ENCODE data around the gene CAMSAP1.

GRCh38 chr9:135782946-135783345 lies 124.4 kb downstream of the CAMSAP1 start:
- TF ChIP-seq CTCF (conservative IDR thresholded peaks at IDR 0.05; ENCODE audit: low read depth, low read length) (no peak), POLR2A (IDR thresholded peaks at IDR 0.05; ENCODE audit: low read depth, low read length) (no peak), CEBPB (IDR thresholded peaks at IDR 0.05; ENCODE audit: low read depth, low read length) (no peak), RFX5 (IDR thresholded peaks at IDR 0.05; ENCODE audit: low read depth, low read length) (no peak), RCOR1 (IDR thresholded peaks at IDR 0.05; ENCODE audit: insufficient replicate concordance, low read length) (no peak), USF2 (IDR thresholded peaks at IDR 0.05; ENCODE audit: low read depth, low read length) (no peak), FOS (IDR thresholded peaks at IDR 0.05; ENCODE audit: low read depth, low read length) (no peak), MAFK (IDR thresholded peaks at IDR 0.05; ENCODE audit: low read depth, low read length) (no peak), NFE2L2 (IDR thresholded peaks at IDR 0.05; ENCODE audit: low read depth, low read length) (no peak), MXI1 (IDR thresholded peaks at IDR 0.05; ENCODE audit: borderline replicate concordance, low read depth, low read length) (no peak), RAD21 (IDR thresholded peaks at IDR 0.05; ENCODE audit: low read length) (no peak)

All from IMR-90 (cell line).